Endothelial cell of umbilical vein (primary cell): ENCODE data around the gene NECAB2. TPM values are rescaled to one million over a fixed set of nuclear protein-coding genes. Genes with fewer than 3 reads are reported as not detected.

ENCODE experiments used
- BruUV-seq: library from RNA; stranded (reverse); fragments of 400-500 nt; replicated peaks from 2 replicates; lab custom pipeline; 2021; lab: Mats Ljungman, UMichigan
- CTCF ChIA-PET: fragments of 300-600, 350-600 bp; sonication (Branson Sonifier 250); formaldehyde crosslinking; loops from one replicate; lab custom pipeline; 2021; ENCODE audit warnings: antibody characterized with exemption, inconsistent platforms; lab: Charles Lee
- POLR2A ChIA-PET: fragments of 300-600, 350-600 bp; sonication (Branson Sonifier 250); formaldehyde crosslinking; loops from one replicate; lab custom pipeline; 2021; ENCODE audit warnings: antibody characterized with exemption, inconsistent platforms; lab: Charles Lee
- DNase-seq: peaks from one replicate; pipeline ENCODE4 v3.0.0-alpha.2; 2011; ENCODE audit warnings: low read depth, low spot score
- FAIRE-seq: peaks from 2 replicates; lab custom pipeline; 2011; peaks lifted over from hg19 to GRCh38; lab: Jason Lieb, UNC
- H2AFZ ChIP-seq: 2 replicates; pipeline ENCODE4 v1.6.0; 2012; ENCODE audit warnings: low read depth, low read length, control low read depth, inconsistent platforms
- H3K27ac ChIP-seq: 2 replicates; pipeline ENCODE4 v1.5.1; 2011; ENCODE audit warnings: low read depth, mild to moderate bottlenecking, control low read depth, low read length, moderate library complexity; ENCODE audit not compliant: insufficient read depth
- H3K27me3 ChIP-seq, 2 experiments: 2 replicates each; pipeline versions ENCODE4 v1.6.0 to v1.6.1; 2011; ENCODE audit warnings: low read length in 2 of 2, mixed read lengths in 1 of 2; ENCODE audit not compliant: control insufficient read depth in 2 of 2, insufficient read depth in 2 of 2
- H3K36me3 ChIP-seq, 2 experiments: 2 replicates in 1 of 2; 3 replicates in 1 of 2; pipeline ENCODE4 v1.5.1; 2011; ENCODE audit warnings: low read length in 2 of 2, mild to moderate bottlenecking in 1 of 2, moderate library complexity in 1 of 2; ENCODE audit not compliant: control insufficient read depth in 2 of 2, insufficient read depth in 2 of 2; ENCODE audit errors: extremely low read depth in 1 of 2
- H3K4me1 ChIP-seq: 3 replicates; pipeline ENCODE4 v1.5.1; 2011; ENCODE audit warnings: mild to moderate bottlenecking, low read length; ENCODE audit not compliant: control insufficient read depth, insufficient read depth; ENCODE audit errors: extremely low read depth
- H3K4me2 ChIP-seq: 2 replicates; pipeline ENCODE4 v1.6.1; 2011; ENCODE audit warnings: low read length, control low read depth, mixed read lengths; ENCODE audit not compliant: insufficient read depth
- H3K4me3 ChIP-seq, 3 experiments: fragments of 200-600 bp in 1 of 3; sonication (generic), shearing (Covaris generic) in 1 of 3; replicated peaks in 1 of 3; 2 replicates each; pipeline ENCODE4 v1.5.1; 2011 to 2016; ENCODE audit warnings: control low read depth in 3 of 3, low read length in 3 of 3, mild to moderate bottlenecking in 2 of 3, inconsistent platforms in 1 of 3, low read depth in 1 of 3, moderate library complexity in 1 of 3; ENCODE audit not compliant: insufficient read depth in 1 of 3
- H3K79me2 ChIP-seq: 2 replicates; pipeline ENCODE4 v1.6.0; 2012; ENCODE audit warnings: low read length, inconsistent platforms; ENCODE audit not compliant: control insufficient read depth, insufficient read depth
- H3K9ac ChIP-seq: replicated peaks from 2 replicates; pipeline ENCODE3; 2011; ENCODE audit warnings: low read length, control low read depth; ENCODE audit not compliant: insufficient read depth; ENCODE audit errors: extremely low read depth
- H3K9me1 ChIP-seq: replicated peaks from 3 replicates; pipeline ENCODE4 v1.6.0; 2011; ENCODE audit warnings: mild to moderate bottlenecking, low read length; ENCODE audit not compliant: control insufficient read depth, insufficient read depth; ENCODE audit errors: extremely low read depth
- H3K9me3 ChIP-seq: replicated peaks from 2 replicates; pipeline ENCODE4 v1.5.1; 2012; ENCODE audit warnings: low read length, inconsistent platforms; ENCODE audit not compliant: control insufficient read depth, insufficient read depth
- H4K20me1 ChIP-seq: replicated peaks from 2 replicates; pipeline ENCODE3; 2011; ENCODE audit warnings: mild to moderate bottlenecking, low read length; ENCODE audit not compliant: control insufficient read depth, insufficient read depth; ENCODE audit errors: extremely low read depth
- CTCF ChIP-seq, 2 donors: IDR thresholded peaks; 1 replicate in 1 of 2; 2 replicates in 1 of 2; pipeline ENCODE4 v1.5.1; 2011; ENCODE audit warnings: low read length in 2 of 2, mild to moderate bottlenecking in 2 of 2, moderate library complexity in 2 of 2, control low read depth in 1 of 2, inconsistent platforms in 1 of 2, low read depth in 1 of 2; ENCODE audit not compliant: insufficient read depth in 1 of 2; ENCODE audit errors: extremely low read depth in 1 of 2
- EZH2 ChIP-seq: IDR thresholded peaks from 2 replicates; pipeline ENCODE4 v1.6.1; 2012; ENCODE audit warnings: borderline replicate concordance, low read depth, mild to moderate bottlenecking, moderate library complexity, low read length, inconsistent platforms; ENCODE audit not compliant: severe bottlenecking
- FOS ChIP-seq: IDR thresholded peaks from 2 replicates; pipeline ENCODE4 v1.6.1; 2011; ENCODE audit warnings: mild to moderate bottlenecking, low read length, moderate library complexity, borderline replicate concordance; ENCODE audit not compliant: insufficient read depth
- GATA2 ChIP-seq: IDR thresholded peaks from 2 replicates; pipeline ENCODE4 v1.7.0; 2011; ENCODE audit warnings: low read depth, mild to moderate bottlenecking, moderate library complexity, mixed read lengths, low read length; ENCODE audit not compliant: insufficient read length, insufficient read depth
- JUN ChIP-seq: IDR thresholded peaks from 2 replicates; pipeline ENCODE4 v1.6.1; 2011; ENCODE audit warnings: borderline replicate concordance, low read depth; ENCODE audit not compliant: insufficient read length, insufficient read depth
- MAX ChIP-seq: IDR thresholded peaks from 2 replicates; pipeline ENCODE4 v1.6.1; 2011; ENCODE audit not compliant: insufficient read depth, insufficient read length
- MYC ChIP-seq: IDR thresholded peaks from one replicate; pipeline ENCODE4 v1.6.1; 2011; ENCODE audit warnings: mild to moderate bottlenecking, low read depth, low read length
- POLR2A ChIP-seq: IDR thresholded peaks from 2 replicates; pipeline ENCODE4 v1.6.1; 2012; ENCODE audit warnings: low read depth, mild to moderate bottlenecking, control low read depth, low read length
- POLR2AphosphoS5 ChIP-seq: IDR thresholded peaks from 2 replicates; pipeline ENCODE4 v1.6.1; 2012; ENCODE audit warnings: low read depth, mild to moderate bottlenecking, control low read depth, low read length, moderate library complexity; ENCODE audit not compliant: insufficient read depth
- dilution Hi-C: fragments of 300-500 bp; cut with MboI; formaldehyde crosslinking; loops from one replicate; pipeline ENCODE4 v1.15.0; 2019; ENCODE audit warnings: low sequenced_read_pairs; ENCODE audit not compliant: extremely low pct_ligation_motif_present
- intact Hi-C: fragments of 100-400 bp; cut with micrococcal nuclease; formaldehyde crosslinking; loops from one replicate; pipeline ENCODE4 v1.10.0; 2022
- polyA plus RNA-seq, 4 experiments: library from polyadenylated mRNA; depleted of rRNA in 3 of 4; stranded (reverse) in 3 of 4; unstranded in 1 of 4; fragments of >200 nt; gene quantifications; 2 replicates each; pipeline versions ENCODE4 v1.2.1 to v1.2.3, GENCODE V29; 2011 to 2012; ENCODE audit warnings: missing spikeins in 1 of 4
- total RNA-seq: library from RNA; stranded (reverse); gene quantifications from 2 replicates; pipeline ENCODE4 v1.2.3, GENCODE V29; 2021

Gene NECAB2
- total and polyA plus RNA-seq, 2 donors (not counting 3 experiments of a cell fraction or from before 2014, with no cell fraction given): 0.26 to 0.31 TPM

- H3K9me1 ChIP-seq: no peaks in the 10 kb centered on the region
- H4K20me1 ChIP-seq: no peaks in the 10 kb centered on the region
- FAIRE-seq: no peak
- intact Hi-C loops: loop anchor here (5.0 kb wide), 1 partner anchor 83 kb away; no protein-coding TSS in a partner anchor
- DNase-seq: no peak
- H3K4me2 ChIP-seq: no peak overlapping the region
- POLR2A ChIA-PET: no interaction called here
- no TSS peak for BruUV-seq
- TF ChIP-seq POLR2AphosphoS5: no peak
- no peak for TF ChIP-seq JUN
- TF ChIP-seq EZH2: no peak
- no peak for TF ChIP-seq CTCF (IDR thresholded peaks at IDR 0.05; ENCODE audit: extremely low read depth in 1 of 2, insufficient read depth in 1 of 2, low read depth in 1 of 2, low read length in 2 of 2)
- no peak for TF ChIP-seq POLR2A
- no peak for TF ChIP-seq FOS
- no peak for TF ChIP-seq GATA2
- no peak for TF ChIP-seq MAX
- no peak for TF ChIP-seq MYC
- no peak overlapping the region for H3K27ac ChIP-seq
- H3K9ac ChIP-seq: no peak overlapping the region
- dilution Hi-C loops: no loop called here
- no peaks in the 10 kb centered on the region for H3K36me3 ChIP-seq
- peaks cover 0 to 4% of the 10 kb centered on the region in 2 experiments for H3K27me3 ChIP-seq
- no peak overlapping the region for H2AFZ ChIP-seq
- no peaks in the 10 kb centered on the region for H3K79me2 ChIP-seq
- no peaks in the 10 kb centered on the region for H3K9me3 ChIP-seq
- H3K4me1 ChIP-seq: no peaks in the 10 kb centered on the region
- CTCF ChIA-PET: interaction anchor here (1.0 to 1.2 kb wide), 2 partner anchors 23 to 87 kb away, joined by 3 read pairs; no protein-coding TSS in a partner anchor
- no peak overlapping the region for H3K4me3 ChIP-seq
These were observed 72.3 kb downstream of the NECAB2 start for GRCh38 chr16:84040226-84040822.
